ENCODE measurements around the gene C3orf52.
"Not testable (repeated sequence)": the region's sequence is repeated elsewhere in the genome, so short reads cannot be mapped to it uniquely, and the experiment has no call there.

C3orf52 gene, protein sequence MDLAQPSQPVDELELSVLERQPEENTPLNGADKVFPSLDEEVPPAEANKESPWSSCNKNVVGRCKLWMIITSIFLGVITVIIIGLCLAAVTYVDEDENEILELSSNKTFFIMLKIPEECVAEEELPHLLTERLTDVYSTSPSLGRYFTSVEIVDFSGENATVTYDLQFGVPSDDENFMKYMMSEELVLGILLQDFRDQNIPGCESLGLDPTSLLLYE
- long read RNA-seq, result 0 reads

GRCh38 chr3:112086076-112086854, at the start of gene C3orf52:
C3orf52 (plus strand) TSS chr3:112086389; CDS start chr3:112086408, 19 bp downstream.
- H3K27me3 ChIP-seq (ENCODE audit: insufficient read depth, poor library complexity, severe bottlenecking), result peaks cover 35% of the 10 kb centered on the region
- TF ChIP-seq, protein P1, sequence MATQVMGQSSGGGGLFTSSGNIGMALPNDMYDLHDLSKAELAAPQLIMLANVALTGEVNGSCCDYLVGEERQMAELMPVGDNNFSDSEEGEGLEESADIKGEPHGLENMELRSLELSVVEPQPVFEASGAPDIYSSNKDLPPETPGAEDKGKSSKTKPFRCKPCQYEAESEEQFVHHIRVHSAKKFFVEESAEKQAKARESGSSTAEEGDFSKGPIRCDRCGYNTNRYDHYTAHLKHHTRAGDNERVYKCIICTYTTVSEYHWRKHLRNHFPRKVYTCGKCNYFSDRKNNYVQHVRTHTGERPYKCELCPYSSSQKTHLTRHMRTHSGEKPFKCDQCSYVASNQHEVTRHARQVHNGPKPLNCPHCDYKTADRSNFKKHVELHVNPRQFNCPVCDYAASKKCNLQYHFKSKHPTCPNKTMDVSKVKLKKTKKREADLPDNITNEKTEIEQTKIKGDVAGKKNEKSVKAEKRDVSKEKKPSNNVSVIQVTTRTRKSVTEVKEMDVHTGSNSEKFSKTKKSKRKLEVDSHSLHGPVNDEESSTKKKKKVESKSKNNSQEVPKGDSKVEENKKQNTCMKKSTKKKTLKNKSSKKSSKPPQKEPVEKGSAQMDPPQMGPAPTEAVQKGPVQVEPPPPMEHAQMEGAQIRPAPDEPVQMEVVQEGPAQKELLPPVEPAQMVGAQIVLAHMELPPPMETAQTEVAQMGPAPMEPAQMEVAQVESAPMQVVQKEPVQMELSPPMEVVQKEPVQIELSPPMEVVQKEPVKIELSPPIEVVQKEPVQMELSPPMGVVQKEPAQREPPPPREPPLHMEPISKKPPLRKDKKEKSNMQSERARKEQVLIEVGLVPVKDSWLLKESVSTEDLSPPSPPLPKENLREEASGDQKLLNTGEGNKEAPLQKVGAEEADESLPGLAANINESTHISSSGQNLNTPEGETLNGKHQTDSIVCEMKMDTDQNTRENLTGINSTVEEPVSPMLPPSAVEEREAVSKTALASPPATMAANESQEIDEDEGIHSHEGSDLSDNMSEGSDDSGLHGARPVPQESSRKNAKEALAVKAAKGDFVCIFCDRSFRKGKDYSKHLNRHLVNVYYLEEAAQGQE (IDR thresholded peaks at IDR 0.05; ENCODE audit: insufficient replicate concordance, low read depth), result no peak
- TF ChIP-seq, protein P2, sequence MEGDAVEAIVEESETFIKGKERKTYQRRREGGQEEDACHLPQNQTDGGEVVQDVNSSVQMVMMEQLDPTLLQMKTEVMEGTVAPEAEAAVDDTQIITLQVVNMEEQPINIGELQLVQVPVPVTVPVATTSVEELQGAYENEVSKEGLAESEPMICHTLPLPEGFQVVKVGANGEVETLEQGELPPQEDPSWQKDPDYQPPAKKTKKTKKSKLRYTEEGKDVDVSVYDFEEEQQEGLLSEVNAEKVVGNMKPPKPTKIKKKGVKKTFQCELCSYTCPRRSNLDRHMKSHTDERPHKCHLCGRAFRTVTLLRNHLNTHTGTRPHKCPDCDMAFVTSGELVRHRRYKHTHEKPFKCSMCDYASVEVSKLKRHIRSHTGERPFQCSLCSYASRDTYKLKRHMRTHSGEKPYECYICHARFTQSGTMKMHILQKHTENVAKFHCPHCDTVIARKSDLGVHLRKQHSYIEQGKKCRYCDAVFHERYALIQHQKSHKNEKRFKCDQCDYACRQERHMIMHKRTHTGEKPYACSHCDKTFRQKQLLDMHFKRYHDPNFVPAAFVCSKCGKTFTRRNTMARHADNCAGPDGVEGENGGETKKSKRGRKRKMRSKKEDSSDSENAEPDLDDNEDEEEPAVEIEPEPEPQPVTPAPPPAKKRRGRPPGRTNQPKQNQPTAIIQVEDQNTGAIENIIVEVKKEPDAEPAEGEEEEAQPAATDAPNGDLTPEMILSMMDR (IDR thresholded peaks at IDR 0.05; ENCODE audit: insufficient read depth, low read length), result no peak
- no peak for TF ChIP-seq SPI1 (IDR thresholded peaks at IDR 0.05; ENCODE audit: borderline replicate concordance, low read depth)
- no peak for TF ChIP-seq POLR2AphosphoS5 (IDR thresholded peaks at IDR 0.05; ENCODE audit: low read depth)
- no peak for TF ChIP-seq GABPA (IDR thresholded peaks at IDR 0.05; ENCODE audit: low read depth)
- H3K27ac ChIP-seq (replicated peaks), result no peak within 1 kb of the TSS
- DNase-seq (ENCODE audit: low read depth in 1 of 2, low spot score in 1 of 2), result peak; percentile 8 to 25
- H3K4me3 ChIP-seq (replicated peaks; ENCODE audit: insufficient read depth, low read length), result peak within 1 kb of the TSS; percentile 37

DNA sequence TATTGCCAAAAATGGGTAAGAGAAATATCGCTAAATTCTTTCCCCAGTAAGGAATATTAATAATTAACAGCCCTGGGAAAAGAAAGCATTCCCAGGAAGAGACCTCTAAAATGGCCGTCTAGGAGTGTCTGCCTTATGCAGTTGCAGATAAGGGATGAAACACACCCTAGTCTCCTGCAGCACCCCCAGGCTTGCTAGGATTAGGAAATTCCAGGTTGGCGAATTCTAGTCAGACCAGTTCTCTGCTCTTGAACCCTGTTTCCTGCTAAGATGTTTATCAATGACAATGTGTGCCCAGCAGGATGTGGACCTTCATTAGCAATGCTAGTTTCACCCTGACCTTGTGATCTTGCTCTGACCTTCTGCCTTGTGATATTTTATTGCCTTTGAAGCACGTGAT, 49.0 kb upstream of the C3orf52 start:
- H3K27me3 ChIP-seq (ENCODE audit: insufficient read depth, poor library complexity, severe bottlenecking); DNase-seq (ENCODE audit: low read depth in 1 of 2, low spot score in 1 of 2): not testable (repeated sequence)

GRCh38 chr3:112038863-112039262, 47.3 kb upstream of the C3orf52 start:
- TF ChIP-seq, protein P2 (IDR thresholded peaks at IDR 0.05; ENCODE audit: insufficient read depth, low read length), result no peak
- TF ChIP-seq POLR2AphosphoS5 (IDR thresholded peaks at IDR 0.05; ENCODE audit: low read depth) (no peak), SPI1 (IDR thresholded peaks at IDR 0.05; ENCODE audit: borderline replicate concordance, low read depth) (no peak), GABPA (IDR thresholded peaks at IDR 0.05; ENCODE audit: low read depth) (no peak)
- TF ChIP-seq, protein P1 (IDR thresholded peaks at IDR 0.05; ENCODE audit: insufficient replicate concordance, low read depth), result no peak
- no peak overlapping the region for H3K4me3 ChIP-seq (replicated peaks; ENCODE audit: insufficient read depth, low read length)
- no peak for DNase-seq (ENCODE audit: low read depth in 1 of 2, low spot score in 1 of 2)
- no peak overlapping the region for H3K27ac ChIP-seq (replicated peaks)
- no peaks in the 10 kb centered on the region for H3K27me3 ChIP-seq (ENCODE audit: insufficient read depth, poor library complexity, severe bottlenecking)

More for the DNA sequence above, 49.0 kb upstream of the C3orf52 start:
- H3K27ac ChIP-seq (replicated peaks); H3K4me3 ChIP-seq (replicated peaks; ENCODE audit: insufficient read depth, low read length): not testable (repeated sequence)

- no peak overlapping the region for H3K27ac ChIP-seq (replicated peaks)
- TF ChIP-seq SPI1 (IDR thresholded peaks at IDR 0.05; ENCODE audit: borderline replicate concordance, low read depth) (no peak), GABPA (IDR thresholded peaks at IDR 0.05; ENCODE audit: low read depth) (no peak), POLR2AphosphoS5 (IDR thresholded peaks at IDR 0.05; ENCODE audit: low read depth) (no peak)
- TF ChIP-seq, protein P1 (IDR thresholded peaks at IDR 0.05; ENCODE audit: insufficient replicate concordance, low read depth), result no peak
- TF ChIP-seq, protein P2 (IDR thresholded peaks at IDR 0.05; ENCODE audit: insufficient read depth, low read length), result no peak
Observed at GRCh38 chr3:112041321-112041720, 44.9 kb upstream of the C3orf52 start.

More at GRCh38 chr3:112041321-112041720, 44.9 kb upstream of the C3orf52 start:
- Histone ChIP-seq H3K27me3 (ENCODE audit: insufficient read depth, poor library complexity, severe bottlenecking) (no peaks in the 10 kb centered on the region), H3K4me3 (replicated peaks; ENCODE audit: insufficient read depth, low read length) (no peak overlapping the region)
- DNase-seq (ENCODE audit: low read depth in 1 of 2, low spot score in 1 of 2), result no peak
